H9 (cell line): ENCODE data around the gene PACSIN2. TPM values are rescaled to one million over a fixed set of nuclear protein-coding genes. Genes with fewer than 3 reads are reported as not detected.

ENCODE experiments used
- DNase-seq: peaks from one replicate; pipeline ENCODE4 v3.0.0-alpha.2; 2017
- H2AFZ ChIP-seq: one replicate; pipeline ENCODE4 v1.6.1; 2013; ENCODE audit warnings: mild to moderate bottlenecking, low read length, control low read depth, moderate library complexity
- H2AK5ac ChIP-seq: 2 replicates; pipeline ENCODE4 v1.6.1; 2013; ENCODE audit warnings: low read length, control low read depth, mixed read lengths; ENCODE audit not compliant: insufficient read length
- H2BK120ac ChIP-seq: one replicate; pipeline ENCODE4 v1.6.1; 2013; ENCODE audit warnings: low read depth, mild to moderate bottlenecking, low read length, control low read depth, inconsistent platforms; ENCODE audit not compliant: poor library complexity, severe bottlenecking
- H2BK12ac ChIP-seq: 2 replicates; pipeline ENCODE4 v1.6.1; 2013; ENCODE audit warnings: low read length, control low read depth, mixed read lengths, low read depth; ENCODE audit not compliant: insufficient read length
- H2BK15ac ChIP-seq: 2 replicates; pipeline ENCODE4 v1.6.1; 2013; ENCODE audit warnings: low read depth, low read length, control low read depth
- H2BK20ac ChIP-seq: one replicate; pipeline ENCODE4 v1.6.1; 2013; ENCODE audit warnings: low read depth, mild to moderate bottlenecking, low read length, control low read depth, inconsistent platforms; ENCODE audit not compliant: poor library complexity, severe bottlenecking
- H2BK5ac ChIP-seq: 2 replicates; pipeline ENCODE4 v1.6.1; 2013; ENCODE audit warnings: low read length, control low read depth, mixed read lengths; ENCODE audit not compliant: insufficient read length
- H3K14ac ChIP-seq: 2 replicates; pipeline ENCODE4 v1.6.1; 2013; ENCODE audit warnings: low read length, control low read depth; ENCODE audit not compliant: insufficient read depth
- H3K18ac ChIP-seq: 2 replicates; pipeline ENCODE4 v1.6.1; 2013; ENCODE audit warnings: low read depth, mild to moderate bottlenecking, mixed read lengths, low read length, control low read depth; ENCODE audit not compliant: insufficient read length
- H3K23ac ChIP-seq: 2 replicates; pipeline ENCODE4 v1.6.1; 2013; ENCODE audit warnings: low read length, control low read depth, mixed read lengths, low read depth; ENCODE audit not compliant: insufficient read length
- H3K23me2 ChIP-seq: 2 replicates; pipeline ENCODE4 v1.6.1; 2013; ENCODE audit warnings: low read depth, mild to moderate bottlenecking, mixed read lengths, low read length, control low read depth; ENCODE audit not compliant: insufficient read length, poor library complexity, severe bottlenecking
- H3K27ac ChIP-seq: 2 replicates; pipeline ENCODE4 v1.5.1; 2013; ENCODE audit warnings: low read length, control low read depth, mixed read lengths, low read depth; ENCODE audit not compliant: insufficient read length
- H3K27me3 ChIP-seq: 2 replicates; pipeline ENCODE4 v1.6.1; 2013; ENCODE audit warnings: low read length, control low read depth, inconsistent platforms; ENCODE audit not compliant: insufficient read depth
- H3K4ac ChIP-seq: 2 replicates; pipeline ENCODE4 v1.6.1; 2013; ENCODE audit warnings: low read depth, mild to moderate bottlenecking, control low read depth, inconsistent platforms, low read length, moderate library complexity
- H3K4me1 ChIP-seq: 2 replicates; pipeline ENCODE4 v1.6.1; 2013; ENCODE audit warnings: low read length, control low read depth, inconsistent platforms; ENCODE audit not compliant: insufficient read depth
- H3K4me2 ChIP-seq: 2 replicates; pipeline ENCODE4 v1.6.1; 2013; ENCODE audit warnings: low read length, control low read depth, mixed read lengths; ENCODE audit not compliant: insufficient read length, insufficient read depth
- H3K56ac ChIP-seq: 2 replicates; pipeline ENCODE4 v1.6.1; 2013; ENCODE audit warnings: low read depth, mild to moderate bottlenecking, mixed read lengths, low read length, control low read depth; ENCODE audit not compliant: insufficient read length
- H3K79me1 ChIP-seq: 2 replicates; pipeline ENCODE4 v1.6.1; 2013; ENCODE audit warnings: low read depth, mild to moderate bottlenecking, moderate library complexity, low read length, control low read depth, inconsistent platforms; ENCODE audit not compliant: insufficient read depth, poor library complexity, severe bottlenecking
- H3K79me2 ChIP-seq: 2 replicates; pipeline ENCODE4 v1.6.1; 2013; ENCODE audit warnings: low read length, control low read depth, inconsistent platforms; ENCODE audit not compliant: insufficient read depth
- H3K9ac ChIP-seq: 2 replicates; pipeline ENCODE4 v1.6.1; 2013; ENCODE audit warnings: low read length, control low read depth, mixed read lengths; ENCODE audit not compliant: insufficient read length; ENCODE audit errors: extremely low read depth
- H3K9me3 ChIP-seq: one replicate; pipeline ENCODE4 v1.6.1; 2013; ENCODE audit warnings: low read depth, low read length, inconsistent platforms; ENCODE audit not compliant: control insufficient read depth
- H3T11ph ChIP-seq: one replicate; pipeline ENCODE4 v1.6.1; 2013; ENCODE audit warnings: mild to moderate bottlenecking, low read length, control low read depth, inconsistent platforms
- H4K20me1 ChIP-seq: one replicate; pipeline ENCODE4 v1.6.1; 2013; ENCODE audit not compliant: control insufficient read depth, insufficient read length, insufficient read depth
- H4K5ac ChIP-seq: 2 replicates; pipeline ENCODE4 v1.6.1; 2013; ENCODE audit warnings: low read depth, mild to moderate bottlenecking, mixed read lengths, low read length, control low read depth; ENCODE audit not compliant: insufficient read length
- H4K8ac ChIP-seq: replicated peaks from 2 replicates; pipeline ENCODE4 v1.6.1; 2013; ENCODE audit warnings: low read length, control low read depth, mixed read lengths, low read depth; ENCODE audit not compliant: insufficient read length
- H4K91ac ChIP-seq: 2 replicates; pipeline ENCODE4 v1.6.1; 2013; ENCODE audit warnings: low read depth, mild to moderate bottlenecking, moderate library complexity, mixed read lengths, low read length, control low read depth; ENCODE audit not compliant: insufficient read length
- H3K27ac Mint-ChIP-seq, 3 experiments: 2 replicates in 2 of 3; 3 replicates in 1 of 3; pipeline ENCODE4 v1.8.0; 2020 to 2021; ENCODE audit warnings: mixed read lengths in 3 of 3, mild to moderate bottlenecking in 1 of 3, moderate library complexity in 1 of 3
- H3K27me3 Mint-ChIP-seq: 2 replicates; pipeline ENCODE4 v1.8.0; 2021; ENCODE audit warnings: low read depth, mild to moderate bottlenecking, moderate library complexity, mixed read lengths
- H3K36me3 Mint-ChIP-seq, 3 experiments: 2 replicates in 2 of 3; 3 replicates in 1 of 3; pipeline ENCODE4 v1.8.0; 2020 to 2021; ENCODE audit warnings: low read depth in 3 of 3, mixed read lengths in 3 of 3; ENCODE audit not compliant: insufficient read depth in 1 of 3
- H3K4me1 Mint-ChIP-seq, 2 experiments: 2 replicates each; pipeline ENCODE4 v1.8.0; 2020; ENCODE audit warnings: mixed read lengths in 2 of 2
- H3K4me3 Mint-ChIP-seq, 2 experiments: 2 replicates in 1 of 2; 3 replicates in 1 of 2; pipeline ENCODE4 v1.8.0; 2020 to 2021; ENCODE audit warnings: mild to moderate bottlenecking in 2 of 2, mixed read lengths in 2 of 2, moderate library complexity in 1 of 2
- H3K9me3 Mint-ChIP-seq, 2 experiments: 2 replicates in 1 of 2; 3 replicates in 1 of 2; pipeline ENCODE4 v1.8.0; 2020; ENCODE audit warnings: mild to moderate bottlenecking in 2 of 2, mixed read lengths in 2 of 2, moderate library complexity in 1 of 2
- WGBS: extraction: QIAGEN DNeasy Blood & Tissue Kit; methylation state at CpG from one replicate; pipeline ENCODE4 v1.1.7; 2013; ENCODE audit warnings: missing lambda C conversion rate, low lambda C conversion rate, mixed read lengths; ENCODE audit not compliant: insufficient read length; ENCODE audit errors: extremely low coverage; 5-methylcytosine and 5-hydroxymethylcytosine counted together
- total RNA-seq: library from RNA; stranded (reverse); gene quantifications from 2 replicates; pipeline ENCODE4 v1.2.1, GENCODE V29; 2021
- TF ChIP-seq, protein P1 (sequence below): fragments of 200-600 bp; sonication (generic); conservative IDR thresholded peaks from 3 replicates; pipeline ENCODE4 v1.8.0; 2021; ENCODE audit warnings: antibody characterized with exemption, mild to moderate bottlenecking

PACSIN2 gene
- total RNA-seq, 1 experiment from 2014 or later = 62.3 TPM

DNA sequence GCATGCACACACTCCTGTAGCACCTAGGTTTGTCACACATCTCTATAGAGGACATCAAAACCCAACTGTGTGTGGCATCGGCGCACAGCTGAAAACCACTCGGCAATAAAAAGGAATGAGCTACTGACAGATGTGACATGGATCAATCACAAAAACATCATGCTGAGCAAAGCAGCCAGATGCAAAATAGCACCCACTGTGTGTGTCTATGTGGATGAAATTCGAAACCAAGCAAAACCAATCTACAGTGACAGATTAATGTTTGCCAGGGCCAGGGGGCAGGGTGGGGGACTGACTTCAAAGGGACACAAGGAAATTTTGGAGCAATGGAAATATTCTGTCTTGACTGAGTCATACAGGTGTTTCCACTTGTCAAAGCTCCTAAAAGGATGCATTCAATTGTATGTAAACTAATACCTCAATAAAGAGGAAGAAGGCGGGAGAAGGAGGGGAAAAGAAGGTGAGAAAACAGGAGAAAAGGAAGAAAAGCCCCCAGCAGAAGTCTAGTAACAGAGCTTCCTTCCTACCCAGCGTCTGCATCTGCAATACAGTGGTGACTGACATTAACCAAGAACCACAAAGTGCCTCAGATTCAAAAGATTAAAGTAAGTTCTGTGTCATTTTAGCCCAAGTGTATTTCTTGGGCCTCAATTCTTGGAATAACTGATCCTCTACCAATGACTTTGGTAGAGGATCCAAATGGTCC lies 49.8 kb downstream of the PACSIN2 start:
- no peak overlapping the region for H4K91ac ChIP-seq
- H2AFZ ChIP-seq = no peak overlapping the region
- no peak overlapping the region for H4K8ac ChIP-seq
- H2AK5ac ChIP-seq = no peak overlapping the region
- peaks cover 2% of the 10 kb centered on the region for H3K23me2 ChIP-seq
- no peak overlapping the region for H3K9ac ChIP-seq
- no peak overlapping the region for H2BK20ac ChIP-seq
- no peak overlapping the region for H4K5ac ChIP-seq
- H3K9me3 ChIP-seq = no peaks in the 10 kb centered on the region
- peaks cover 0 to 2% of the 10 kb centered on the region in 2 experiments; a peak in 2 of 5 replicates for H3K9me3 Mint-ChIP-seq
- no peaks in the 10 kb centered on the region; the same call in 1 of the 2 replicates for H3K79me2 ChIP-seq
- H3K4me3 Mint-ChIP-seq = peak overlapping the region; percentile 0 to 57; a peak in 4 of 5 replicates
- H3K36me3 Mint-ChIP-seq = peaks cover 15 to 25% (median 17%) of the 10 kb centered on the region in 3 experiments
- H2BK5ac ChIP-seq = no peak overlapping the region
- no peak overlapping the region for H2BK12ac ChIP-seq
- H3K27me3 Mint-ChIP-seq = peaks cover 2% of the 10 kb centered on the region; the same call in 1 of the 2 replicates
- H3K14ac ChIP-seq = no peak overlapping the region
- H3K27me3 ChIP-seq = no peaks in the 10 kb centered on the region
- no peak overlapping the region for H3K56ac ChIP-seq
- H3K4me2 ChIP-seq = peak overlapping the region; percentile 9
- no peaks in the 10 kb centered on the region for H4K20me1 ChIP-seq
- H3K79me1 ChIP-seq = peaks cover 6% of the 10 kb centered on the region
- H3K27ac Mint-ChIP-seq = no peak overlapping the region; a peak in 1 of 7 replicates
- H2BK120ac ChIP-seq = no peak overlapping the region
- TF ChIP-seq, protein P1, sequence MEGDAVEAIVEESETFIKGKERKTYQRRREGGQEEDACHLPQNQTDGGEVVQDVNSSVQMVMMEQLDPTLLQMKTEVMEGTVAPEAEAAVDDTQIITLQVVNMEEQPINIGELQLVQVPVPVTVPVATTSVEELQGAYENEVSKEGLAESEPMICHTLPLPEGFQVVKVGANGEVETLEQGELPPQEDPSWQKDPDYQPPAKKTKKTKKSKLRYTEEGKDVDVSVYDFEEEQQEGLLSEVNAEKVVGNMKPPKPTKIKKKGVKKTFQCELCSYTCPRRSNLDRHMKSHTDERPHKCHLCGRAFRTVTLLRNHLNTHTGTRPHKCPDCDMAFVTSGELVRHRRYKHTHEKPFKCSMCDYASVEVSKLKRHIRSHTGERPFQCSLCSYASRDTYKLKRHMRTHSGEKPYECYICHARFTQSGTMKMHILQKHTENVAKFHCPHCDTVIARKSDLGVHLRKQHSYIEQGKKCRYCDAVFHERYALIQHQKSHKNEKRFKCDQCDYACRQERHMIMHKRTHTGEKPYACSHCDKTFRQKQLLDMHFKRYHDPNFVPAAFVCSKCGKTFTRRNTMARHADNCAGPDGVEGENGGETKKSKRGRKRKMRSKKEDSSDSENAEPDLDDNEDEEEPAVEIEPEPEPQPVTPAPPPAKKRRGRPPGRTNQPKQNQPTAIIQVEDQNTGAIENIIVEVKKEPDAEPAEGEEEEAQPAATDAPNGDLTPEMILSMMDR = no peak
- DNase-seq = peak; percentile 54
- no peak overlapping the region for H3K23ac ChIP-seq
- WGBS = no CpG with 5 or more reads among the region's 6 CpGs
- peaks cover 17% of the 10 kb centered on the region for H3K4me1 ChIP-seq
- H3K18ac ChIP-seq = no peak overlapping the region
- H3K4ac ChIP-seq = no peak overlapping the region
- H3T11ph ChIP-seq = no peak overlapping the region
- H3K4me1 Mint-ChIP-seq = peaks cover 58 to 69% of the 10 kb centered on the region in 2 experiments
- no peak overlapping the region for H2BK15ac ChIP-seq
- H3K27ac ChIP-seq = no peak overlapping the region
